ACC112 (cell line): ENCODE measurements around the gene CMTM2.
A peak's percentile ranks its signal among the peaks of the same experiment; 100 is the strongest.

ENCODE experiments used
- H2AFZ ChIP-seq: fragments of 200-600 bp; sonication (generic); one replicate; pipeline ENCODE4 v1.6.0; 2017; ENCODE audit warnings: antibody characterized with exemption, low read length; ENCODE audit not compliant: unreplicated experiment
- H3K27ac ChIP-seq: fragments of 200-600 bp; sonication (generic); 2 replicates; pipeline ENCODE4 v1.5.1; 2014; ENCODE audit warnings: low read depth, mild to moderate bottlenecking, antibody characterized with exemption, low read length, moderate library complexity
- H3K27me3 ChIP-seq: fragments of 200-600 bp; sonication (generic); 2 replicates; pipeline ENCODE4 v1.6.1; 2014; ENCODE audit warnings: mild to moderate bottlenecking, antibody characterized with exemption, low read length, moderate library complexity, mixed read lengths; ENCODE audit not compliant: insufficient read depth
- H3K36me3 ChIP-seq: fragments of 200-600 bp; sonication (generic); 2 replicates; pipeline ENCODE4 v1.6.1; 2016; ENCODE audit warnings: mild to moderate bottlenecking, antibody characterized with exemption, low read length, moderate library complexity, mixed read lengths; ENCODE audit not compliant: insufficient read depth
- H3K4me1 ChIP-seq: fragments of 200-600 bp; sonication (generic); one replicate; pipeline ENCODE4 v1.6.1; 2016; ENCODE audit warnings: low read length, mixed read lengths; ENCODE audit not compliant: insufficient read depth, unreplicated experiment, control insufficient read depth
- H3K4me3 ChIP-seq: fragments of 200-600 bp; sonication (generic); 2 replicates; pipeline ENCODE4 v1.5.1; 2014; ENCODE audit warnings: mild to moderate bottlenecking, low read depth, low read length
- H3K79me2 ChIP-seq: fragments of 200-600 bp; sonication (generic); one replicate; pipeline ENCODE4 v1.6.0; 2016; ENCODE audit warnings: low read length; ENCODE audit not compliant: control insufficient read depth, unreplicated experiment, insufficient read depth

Gene CMTM2, protein sequence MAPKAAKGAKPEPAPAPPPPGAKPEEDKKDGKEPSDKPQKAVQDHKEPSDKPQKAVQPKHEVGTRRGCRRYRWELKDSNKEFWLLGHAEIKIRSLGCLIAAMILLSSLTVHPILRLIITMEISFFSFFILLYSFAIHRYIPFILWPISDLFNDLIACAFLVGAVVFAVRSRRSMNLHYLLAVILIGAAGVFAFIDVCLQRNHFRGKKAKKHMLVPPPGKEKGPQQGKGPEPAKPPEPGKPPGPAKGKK

DNA sequence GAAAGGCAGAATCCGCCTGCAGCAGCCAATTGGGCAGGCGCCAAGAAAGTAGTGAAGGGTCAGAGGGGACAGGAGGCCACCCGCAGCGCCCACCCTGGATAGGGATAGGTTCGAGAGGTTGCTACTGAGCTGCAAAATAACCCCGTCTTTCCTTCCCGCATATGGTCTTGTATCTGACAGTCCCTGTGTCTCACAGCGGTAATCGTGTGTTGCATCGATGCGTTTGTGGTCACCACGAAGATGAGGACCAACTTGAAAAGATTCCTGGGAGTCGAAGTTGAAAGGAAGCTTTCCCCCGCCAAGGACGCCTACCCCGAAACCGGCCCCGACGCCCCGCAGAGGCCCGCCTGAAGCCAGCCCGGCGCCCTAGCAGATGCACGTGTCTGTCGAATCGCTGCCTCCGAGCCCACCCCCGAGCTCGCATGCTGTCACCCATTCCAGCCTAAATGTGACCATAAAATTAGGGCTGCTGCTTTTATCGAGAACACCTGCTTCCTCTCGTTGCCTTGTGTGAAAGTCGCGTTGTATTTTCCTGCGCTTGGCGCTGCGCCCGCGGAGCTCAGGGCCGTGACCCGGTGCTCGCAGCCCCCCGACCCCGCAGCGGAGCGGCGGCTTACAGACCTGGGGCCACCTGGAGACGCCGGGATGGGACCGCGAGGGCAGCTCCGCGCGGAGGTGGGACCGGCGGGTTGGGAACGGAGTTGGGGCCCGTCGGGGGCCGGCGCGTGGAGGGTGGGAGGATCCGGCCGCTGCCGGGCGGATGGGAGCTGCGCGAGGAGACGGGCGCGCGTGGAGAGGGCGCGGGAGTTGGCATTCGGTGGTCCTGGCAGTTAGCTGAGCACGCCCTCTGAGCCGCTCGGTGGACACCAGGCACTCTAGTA lies at the start of gene CMTM2:
TSS of gene CMTM2 (plus strand) at position 813 of the 881 bp plus-strand sequence. CDS start 145 bp downstream, outside the sequence.
- no peak within 1 kb of the TSS for H2AFZ ChIP-seq
- H3K4me3 ChIP-seq: no peak within 1 kb of the TSS
- no peaks in the 10 kb centered on the region for H3K36me3 ChIP-seq
- H3K27ac ChIP-seq: peak within 1 kb of the TSS; percentile 10; the same call in 1 of the 2 replicates
- H3K79me2 ChIP-seq: no peaks in the 10 kb centered on the region
- H3K4me1 ChIP-seq: peaks cover 20% of the 10 kb centered on the region
- no peaks in the 10 kb centered on the region for H3K27me3 ChIP-seq

DNA sequence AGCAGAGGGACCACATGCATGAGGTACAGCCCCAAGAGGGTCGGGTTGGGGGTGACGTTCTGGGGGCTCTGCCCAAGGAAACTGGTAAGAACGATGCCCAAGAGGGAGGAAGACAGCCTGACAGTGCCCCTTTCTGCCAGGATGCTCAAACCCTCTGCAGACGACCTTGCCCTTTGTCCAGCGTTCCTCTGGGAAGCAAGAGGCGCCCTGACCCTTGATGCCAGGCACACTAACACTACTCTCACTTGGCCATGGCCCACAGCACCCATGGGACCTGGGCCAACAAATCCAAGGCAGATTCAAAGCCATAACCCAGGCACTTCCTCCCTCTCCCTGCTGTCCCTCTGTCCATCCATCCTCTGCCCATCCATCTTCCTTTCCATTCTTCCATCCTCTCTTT lies 49.8 kb upstream of the CMTM2 start:
- H3K79me2 ChIP-seq: no peaks in the 10 kb centered on the region
- no peak overlapping the region for H3K4me3 ChIP-seq
- peaks cover 2% of the 10 kb centered on the region; the same call in 1 of the 2 replicates for H3K36me3 ChIP-seq
- no peaks in the 10 kb centered on the region for H3K4me1 ChIP-seq
- no peak overlapping the region for H3K27ac ChIP-seq
- H3K27me3 ChIP-seq: no peaks in the 10 kb centered on the region
- no peak overlapping the region for H2AFZ ChIP-seq

DNA sequence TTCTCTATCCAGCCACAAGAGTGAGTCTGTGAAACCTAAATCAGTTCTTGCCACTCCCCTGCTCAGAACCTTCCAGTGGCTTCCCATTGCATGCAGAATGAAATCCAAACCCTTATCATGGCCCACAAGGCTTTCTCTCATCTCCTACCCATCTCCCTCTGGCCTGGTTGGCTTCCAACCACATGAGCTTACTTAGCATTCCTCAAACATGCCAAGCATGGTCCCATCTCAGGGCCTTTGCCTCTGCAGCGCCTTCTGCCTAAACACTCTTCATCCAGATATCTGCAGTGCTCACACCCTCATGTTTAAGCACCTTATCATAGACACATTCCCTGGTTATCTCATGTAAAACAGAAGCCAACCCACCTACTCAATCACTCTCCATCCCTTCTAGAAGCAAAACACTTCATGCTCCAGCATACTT lies 44.9 kb upstream of the CMTM2 start:
- H3K27ac ChIP-seq: no peak overlapping the region
- no peaks in the 10 kb centered on the region for H3K79me2 ChIP-seq
- no peaks in the 10 kb centered on the region for H3K4me1 ChIP-seq
- no peak overlapping the region for H2AFZ ChIP-seq
- H3K4me3 ChIP-seq: no peak overlapping the region
- H3K36me3 ChIP-seq: peaks cover 4% of the 10 kb centered on the region; the same call in 1 of the 2 replicates
- no peaks in the 10 kb centered on the region for H3K27me3 ChIP-seq

DNA sequence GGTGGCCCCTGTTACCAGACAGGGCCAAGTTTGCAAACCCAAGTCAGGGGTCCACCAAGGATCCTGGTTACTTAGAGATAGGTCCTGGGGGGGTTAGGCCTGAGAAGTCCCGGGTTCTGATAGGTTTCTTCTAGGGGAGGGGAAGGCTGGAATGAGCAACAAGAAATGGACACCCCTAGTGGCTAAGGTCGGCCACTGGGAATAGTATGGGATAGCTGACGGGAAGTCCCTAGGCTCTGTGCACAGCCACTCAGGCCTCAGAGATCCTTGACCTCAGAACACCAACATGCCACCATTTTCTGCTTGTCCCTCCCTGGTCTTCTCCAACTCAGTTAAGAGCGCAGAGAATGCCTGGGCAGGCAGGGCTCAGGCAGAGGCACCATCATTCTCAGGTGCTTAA lies 42.7 kb upstream of the CMTM2 start:
- H3K79me2 ChIP-seq: no peaks in the 10 kb centered on the region
- no peaks in the 10 kb centered on the region for H3K4me1 ChIP-seq
- H3K4me3 ChIP-seq: no peak overlapping the region
- no peak overlapping the region for H3K27ac ChIP-seq
- no peak overlapping the region for H2AFZ ChIP-seq
- peaks cover 6% of the 10 kb centered on the region; the same call in 1 of the 2 replicates for H3K36me3 ChIP-seq
- H3K27me3 ChIP-seq: no peaks in the 10 kb centered on the region

DNA sequence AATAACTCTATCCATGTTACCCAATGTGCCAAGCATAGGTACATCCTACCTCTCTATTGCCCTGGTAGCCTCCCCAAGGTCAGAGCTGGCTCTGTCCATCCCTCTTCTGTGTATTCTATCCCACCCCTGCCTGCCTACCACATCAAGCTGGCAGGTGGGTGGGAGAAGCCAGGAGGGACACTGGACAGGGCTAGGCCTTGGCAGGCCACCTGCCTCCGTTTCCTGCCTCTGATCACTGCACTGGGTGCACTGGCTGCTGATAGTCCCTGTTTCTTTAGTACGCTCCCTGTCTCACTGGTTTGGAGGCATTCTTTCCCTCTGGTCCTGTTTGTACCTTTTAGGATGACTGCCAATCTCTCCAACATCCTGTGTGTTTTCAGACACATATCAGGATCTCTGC lies 42.0 kb upstream of the CMTM2 start:
- Histone ChIP-seq H3K4me1 (no peaks in the 10 kb centered on the region), H3K4me3 (no peak overlapping the region), H3K27ac (no peak overlapping the region), H3K36me3 (peaks cover 6% of the 10 kb centered on the region; the same call in 1 of the 2 replicates), H3K27me3 (no peaks in the 10 kb centered on the region), H3K79me2 (no peaks in the 10 kb centered on the region), H2AFZ (no peak overlapping the region)

DNA sequence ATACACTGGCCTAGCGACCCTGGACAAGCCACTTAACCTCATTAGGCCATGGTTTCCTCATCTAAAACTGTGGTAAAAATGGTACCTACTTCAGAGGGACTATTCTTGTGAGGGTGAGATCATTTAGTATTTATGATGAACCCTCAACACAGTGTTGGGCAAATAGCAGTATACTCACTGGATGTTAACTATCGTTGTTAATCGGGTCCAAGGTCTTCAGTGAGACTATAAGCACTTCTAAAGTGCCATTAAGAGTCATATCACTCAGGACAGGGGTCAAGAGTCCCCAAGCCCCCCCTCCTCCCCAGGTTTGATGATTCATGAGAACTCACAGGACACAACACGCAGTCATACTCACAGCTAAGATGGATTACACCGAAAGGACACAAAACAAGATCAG lies 40.4 kb upstream of the CMTM2 start:
- Histone ChIP-seq H3K36me3 (peaks cover 6% of the 10 kb centered on the region; the same call in 1 of the 2 replicates), H2AFZ (no peak overlapping the region), H3K27me3 (no peaks in the 10 kb centered on the region), H3K4me1 (no peaks in the 10 kb centered on the region), H3K4me3 (no peak overlapping the region), H3K79me2 (no peaks in the 10 kb centered on the region), H3K27ac (no peak overlapping the region)

DNA sequence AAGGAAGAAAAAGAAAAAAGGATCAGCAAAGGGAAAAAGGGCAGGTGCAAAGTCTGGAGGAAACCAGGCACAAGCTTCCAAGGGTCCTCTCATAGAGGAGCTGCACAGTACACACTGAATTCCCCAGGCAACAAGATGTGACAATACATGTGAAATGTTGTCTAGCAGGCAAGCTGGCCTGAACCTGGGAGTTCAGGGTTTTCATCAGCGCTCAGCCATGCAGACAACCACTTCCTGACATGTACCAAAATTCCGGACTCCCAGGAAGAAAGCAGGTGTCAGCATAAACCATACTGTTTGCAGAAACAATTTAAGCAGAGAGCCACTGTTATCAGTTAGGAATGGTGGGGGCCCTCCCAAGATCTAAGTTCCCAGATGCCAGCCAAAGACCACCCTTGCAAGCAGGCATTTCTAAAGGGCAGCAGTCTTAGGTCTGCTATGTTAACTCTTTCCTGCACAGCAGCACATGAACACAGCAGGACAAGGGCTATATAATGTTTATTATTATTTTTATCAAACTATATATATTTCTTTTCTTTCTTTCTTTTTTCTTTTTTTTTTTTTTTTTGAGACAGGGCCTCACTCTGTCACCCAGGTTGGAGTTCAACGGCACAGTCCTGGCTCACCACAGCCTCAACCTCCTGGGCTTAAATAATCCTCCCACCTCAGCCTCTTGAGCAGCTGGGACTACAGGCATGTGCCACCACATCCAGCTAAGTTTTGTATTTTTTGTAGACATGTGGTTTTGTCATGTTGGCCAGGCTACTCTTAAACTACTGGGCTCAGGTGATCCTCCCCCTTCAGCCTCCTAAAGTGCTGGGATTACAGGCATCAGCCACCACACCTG lies 39.4 kb upstream of the CMTM2 start:
- no peak overlapping the region for H3K4me3 ChIP-seq
- H2AFZ ChIP-seq: no peak overlapping the region
- H3K27ac ChIP-seq: no peak overlapping the region
- no peaks in the 10 kb centered on the region for H3K79me2 ChIP-seq
- no peaks in the 10 kb centered on the region for H3K4me1 ChIP-seq
- no peaks in the 10 kb centered on the region for H3K27me3 ChIP-seq
- H3K36me3 ChIP-seq: peaks cover 6% of the 10 kb centered on the region; the same call in 1 of the 2 replicates

DNA sequence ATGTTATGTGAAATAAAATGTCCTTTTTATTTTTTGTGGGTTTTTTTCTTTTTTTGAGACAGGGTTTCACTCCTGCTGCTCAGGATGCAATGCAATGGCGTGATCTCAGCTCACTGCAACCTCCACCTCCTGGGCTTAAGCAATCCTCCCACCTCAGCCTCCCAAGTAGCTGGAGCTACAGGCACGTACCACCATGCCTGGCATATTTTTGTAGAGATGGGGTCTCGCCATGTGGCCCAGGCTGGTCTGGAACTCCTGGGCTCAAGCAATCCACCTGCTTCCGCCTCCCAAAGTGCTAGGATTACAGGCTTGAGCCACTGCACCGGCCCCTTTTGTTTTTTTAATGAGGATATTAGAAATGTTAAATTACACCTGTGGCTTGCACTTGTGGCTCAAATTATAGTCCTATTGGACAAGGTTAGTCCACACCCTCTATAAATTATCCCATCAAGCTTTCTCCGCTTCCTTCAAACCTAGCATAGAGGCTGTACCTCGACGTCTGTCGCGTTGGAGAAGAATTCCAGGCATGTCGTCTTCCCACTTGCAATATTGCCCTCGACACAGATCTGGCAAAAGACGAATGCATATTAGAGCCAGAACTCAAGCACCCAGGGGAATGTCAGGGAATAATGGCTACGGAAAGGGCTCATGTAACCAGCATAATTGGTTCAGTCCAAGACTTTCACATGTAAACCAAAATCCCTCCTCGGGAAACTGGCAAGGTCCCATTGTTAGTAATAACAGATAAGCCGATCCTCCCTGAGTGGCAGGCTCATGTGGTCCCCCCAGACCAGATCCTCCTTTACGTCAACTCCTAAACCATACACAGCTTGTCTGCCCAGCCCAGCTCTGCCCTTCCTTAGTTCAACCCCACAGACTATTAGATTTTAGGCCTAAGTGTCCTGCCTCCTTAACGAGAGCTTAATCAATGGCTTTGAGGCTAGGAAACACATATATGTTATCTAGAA lies 37.6 kb upstream of the CMTM2 start:
- Histone ChIP-seq H3K4me3 (no peak overlapping the region), H3K36me3 (peaks cover 6% of the 10 kb centered on the region; the same call in 1 of the 2 replicates), H3K4me1 (no peaks in the 10 kb centered on the region), H2AFZ (no peak overlapping the region), H3K27me3 (no peaks in the 10 kb centered on the region), H3K79me2 (no peaks in the 10 kb centered on the region), H3K27ac (no peak overlapping the region)

DNA sequence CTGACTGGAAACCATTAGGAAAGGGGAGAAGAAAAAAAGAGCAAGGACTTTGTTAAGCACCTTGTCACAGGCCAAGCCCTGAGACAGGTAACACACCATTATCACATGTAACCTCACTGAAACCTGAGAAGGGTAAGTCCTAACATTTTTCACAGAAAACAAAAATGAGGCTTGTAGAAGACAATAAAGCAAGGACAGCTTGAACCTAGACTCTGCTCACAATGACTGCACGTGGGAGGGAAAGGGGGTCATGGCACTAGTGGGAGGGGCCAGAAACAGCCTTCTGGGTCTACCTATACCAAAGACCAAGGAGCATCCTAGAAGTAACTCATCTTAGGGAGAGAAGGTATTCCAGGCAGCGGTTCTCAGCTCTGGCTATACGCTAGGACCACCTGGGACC lies 36.9 kb upstream of the CMTM2 start:
- no peak overlapping the region for H3K4me3 ChIP-seq
- H3K27me3 ChIP-seq: no peaks in the 10 kb centered on the region
- no peaks in the 10 kb centered on the region for H3K79me2 ChIP-seq
- H3K36me3 ChIP-seq: peaks cover 6% of the 10 kb centered on the region; the same call in 1 of the 2 replicates
- no peaks in the 10 kb centered on the region for H3K4me1 ChIP-seq
- no peak overlapping the region for H3K27ac ChIP-seq
- no peak overlapping the region for H2AFZ ChIP-seq
